GM18867 (cell line): ENCODE data around the gene SH2D4B.
"Not testable (repeated sequence)": the region's sequence is repeated elsewhere in the genome, so short reads cannot be mapped to it uniquely, and the experiment has no call there.

Experiments used
- ATAC-seq: cut with Tn5 transposase; IDR thresholded peaks from one replicate; pipeline ENCODE4 v1.9.1; 2021; ENCODE audit warnings: mild to moderate bottlenecking, moderate library complexity; ENCODE audit not compliant: unreplicated experiment

SH2D4B gene

GRCh38 chr10:80542053-80542452, 4.4 kb downstream of the SH2D4B start:
- no peak for ATAC-seq

DNA sequence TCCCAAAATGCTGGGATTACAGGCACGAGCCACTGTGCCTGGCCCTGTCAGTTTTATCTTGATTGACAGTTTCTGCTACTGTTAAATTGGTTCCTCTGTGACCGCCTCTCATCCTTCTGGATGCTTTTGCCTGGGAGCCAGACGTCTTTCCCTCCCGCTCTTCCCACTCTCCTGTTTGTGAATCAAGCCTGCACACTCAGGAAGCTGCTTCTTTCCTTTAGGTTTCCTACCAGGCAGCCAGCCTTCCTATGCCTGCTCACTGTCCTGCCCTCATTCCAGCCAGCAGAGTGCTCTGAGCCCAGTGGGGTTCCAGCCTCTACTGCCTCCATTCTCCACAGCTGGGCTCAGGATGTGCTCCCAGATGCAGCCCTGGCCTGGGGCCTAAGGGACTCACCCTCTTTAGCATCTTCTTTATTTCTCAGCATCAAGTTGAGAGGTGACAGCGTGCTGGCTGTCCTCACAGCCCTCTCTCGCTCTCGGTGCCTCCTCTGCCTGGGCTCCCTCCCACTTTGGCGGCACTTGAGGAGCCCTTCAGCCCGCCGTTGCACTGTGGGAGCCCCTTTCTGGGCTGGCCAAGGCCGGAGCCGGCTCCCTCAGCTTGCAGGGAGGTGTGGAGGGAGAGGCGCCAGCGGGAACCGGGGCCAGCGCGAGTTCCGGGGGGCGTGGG, 5.1 kb downstream of the SH2D4B start:
- no peak for ATAC-seq

DNA sequence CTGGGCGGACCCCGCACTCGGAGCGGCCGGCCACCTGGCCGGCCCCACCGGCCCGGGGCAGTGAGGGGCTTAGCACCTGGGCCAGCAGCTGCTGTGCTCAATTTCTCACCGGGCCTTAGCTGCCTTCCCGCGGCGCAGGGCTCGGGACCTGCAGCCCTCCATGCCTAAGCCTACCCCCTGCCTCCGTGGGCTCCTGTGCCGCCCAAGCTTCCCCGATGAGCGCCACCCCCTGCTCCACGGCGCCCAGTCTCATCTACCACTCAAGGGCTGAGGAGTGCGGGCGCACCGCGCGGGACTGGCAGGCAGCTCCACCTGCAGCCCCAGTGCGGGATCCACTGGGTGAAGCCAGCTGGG, 5.6 kb downstream of the SH2D4B start:
- not testable (repeated sequence) for ATAC-seq

- ATAC-seq = no peak
These were observed 6.7 kb downstream of the SH2D4B start for GRCh38 chr10:80544316-80544953.

DNA sequence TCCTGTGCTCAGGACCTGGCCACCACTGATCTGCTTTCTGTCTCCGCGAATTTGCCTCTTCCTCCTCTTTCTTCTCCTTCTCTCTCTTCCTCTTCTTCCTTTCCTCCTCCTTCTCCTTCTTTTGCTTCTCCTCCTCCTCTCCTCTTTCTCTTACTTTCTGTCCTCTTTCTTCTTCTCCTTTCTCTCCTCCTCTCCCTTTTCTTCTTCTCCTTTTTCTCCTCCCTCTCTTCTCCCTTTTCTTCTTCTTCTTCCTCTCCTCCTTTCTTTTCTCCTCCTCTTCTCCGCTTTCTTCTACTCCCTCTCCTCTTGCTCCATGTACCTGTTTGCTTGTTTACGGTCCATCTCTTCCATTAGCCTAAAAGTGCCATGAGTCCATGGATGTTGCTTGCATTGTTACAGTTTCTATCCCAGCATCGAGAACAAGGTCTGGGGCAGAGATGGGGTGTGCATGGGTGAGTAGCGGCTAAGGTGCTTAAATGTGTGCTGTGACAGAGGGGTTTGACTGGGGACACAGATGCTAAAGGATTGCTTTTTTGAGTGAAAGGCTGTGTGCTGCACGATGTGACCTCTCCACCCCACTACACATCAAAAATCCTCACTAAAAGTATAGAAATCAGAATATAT, 7.7 kb downstream of the SH2D4B start:
- ATAC-seq = no peak

DNA sequence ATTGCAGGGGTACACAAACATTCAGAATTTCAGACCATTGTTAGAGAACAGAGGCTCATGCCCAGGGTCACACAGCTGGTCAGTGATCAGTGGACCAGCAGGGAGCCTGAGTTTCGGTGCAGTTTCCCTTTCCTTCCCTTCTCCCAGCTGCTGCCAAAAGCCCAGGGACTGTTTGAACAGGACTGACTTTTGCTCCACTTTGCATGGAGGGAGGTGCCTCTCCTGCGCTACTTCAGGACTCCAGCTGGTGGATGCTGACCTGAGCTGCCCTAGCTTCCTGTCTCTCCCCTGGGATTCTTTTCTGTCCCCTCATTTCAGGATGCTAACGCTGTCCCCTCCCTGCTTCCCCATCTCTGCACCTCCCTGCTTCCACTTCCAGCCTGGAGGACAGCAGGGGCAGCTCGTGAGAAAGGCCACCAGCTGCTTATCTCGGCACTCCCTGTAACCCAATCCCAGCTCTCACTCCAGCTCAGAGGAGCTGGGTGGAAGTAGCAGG, 14.5 kb downstream of the SH2D4B start:
- no peak for ATAC-seq

- no peak for ATAC-seq
These were observed 15.7 kb downstream of the SH2D4B start for GRCh38 chr10:80553436-80553835.

DNA sequence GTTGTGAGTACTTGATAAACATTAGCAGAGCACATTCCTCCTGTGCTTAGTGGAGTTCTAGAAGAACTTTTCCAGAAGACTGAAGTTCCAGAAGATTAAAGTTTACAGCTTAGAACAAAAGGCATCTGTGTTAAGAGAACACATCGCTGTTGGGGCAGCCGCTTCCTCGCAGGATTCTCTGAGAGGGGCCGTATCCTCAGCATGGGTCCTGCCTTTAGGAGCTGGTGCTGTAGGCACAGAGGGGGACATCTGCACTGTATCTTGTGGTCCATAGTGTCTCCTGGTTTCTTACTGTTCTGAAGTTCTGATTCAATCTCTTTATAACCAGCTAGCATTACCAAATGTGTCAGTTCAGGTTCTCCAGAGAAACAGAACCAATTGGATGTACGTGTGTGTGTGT, 16.3 kb downstream of the SH2D4B start:
- no peak for ATAC-seq

GRCh38 chr10:80555415-80555814, 17.7 kb downstream of the SH2D4B start:
- ATAC-seq = no peak

- no peak for ATAC-seq
These were observed 24.2 kb downstream of the SH2D4B start for GRCh38 chr10:80561950-80562349.

DNA sequence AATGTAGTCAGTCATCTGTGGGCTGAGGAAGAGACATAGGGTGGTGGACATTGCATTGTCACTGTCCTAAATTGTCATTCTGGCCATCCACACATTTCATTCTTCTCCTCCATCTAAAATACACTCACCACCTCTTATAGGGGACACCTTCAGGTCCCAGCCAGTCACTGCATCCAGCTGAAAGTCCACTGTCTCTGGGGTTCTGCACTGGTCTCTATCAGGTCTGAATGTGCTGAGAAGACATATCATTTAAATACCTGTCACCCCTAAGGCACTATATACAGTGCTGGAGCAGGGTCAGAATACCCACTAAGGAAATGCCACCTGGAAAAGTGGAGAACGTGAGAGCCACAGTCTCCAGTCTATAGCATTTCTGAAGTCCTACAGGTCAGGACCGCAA, 29.6 kb downstream of the SH2D4B start:
- no peak for ATAC-seq

- no peak for ATAC-seq
These were observed 31.6 kb downstream of the SH2D4B start for GRCh38 chr10:80569131-80569895.

GRCh38 chr10:80571352-80571751, 33.6 kb downstream of the SH2D4B start:
- no peak for ATAC-seq

DNA sequence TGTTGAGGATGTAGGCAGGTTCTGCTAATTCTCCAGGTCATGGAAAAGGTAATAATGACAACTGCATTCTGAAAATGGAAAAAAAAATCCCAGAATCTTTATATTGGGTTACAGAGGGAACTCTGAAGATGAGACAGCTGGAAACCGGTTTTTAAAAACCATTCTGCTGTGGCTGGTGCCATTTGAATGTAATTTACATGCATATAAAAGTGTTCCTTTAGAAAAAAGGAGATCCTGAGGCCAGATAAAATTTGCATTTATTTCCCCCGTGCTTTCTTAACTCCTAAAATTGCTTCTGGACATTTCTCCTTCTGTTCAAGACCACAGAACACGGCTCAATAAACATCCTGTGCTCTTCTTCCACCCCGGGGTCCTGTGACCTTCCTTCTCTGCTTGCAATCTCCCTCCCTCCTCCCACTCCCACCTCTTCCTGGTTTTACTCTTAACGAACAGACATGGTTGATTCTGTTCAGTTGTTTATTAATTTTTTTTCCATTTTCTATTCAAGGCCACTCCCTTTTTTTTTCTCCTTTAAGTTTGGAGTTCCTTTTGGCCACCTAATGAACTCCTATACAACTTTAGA, 41.6 kb downstream of the SH2D4B start:
- ATAC-seq = no peak

GRCh38 chr10:80579849-80580637, 42.3 kb downstream of the SH2D4B start:
- ATAC-seq = no peak

GRCh38 chr10:80580638-80581468, 43.2 kb downstream of the SH2D4B start:
- no peak for ATAC-seq

DNA sequence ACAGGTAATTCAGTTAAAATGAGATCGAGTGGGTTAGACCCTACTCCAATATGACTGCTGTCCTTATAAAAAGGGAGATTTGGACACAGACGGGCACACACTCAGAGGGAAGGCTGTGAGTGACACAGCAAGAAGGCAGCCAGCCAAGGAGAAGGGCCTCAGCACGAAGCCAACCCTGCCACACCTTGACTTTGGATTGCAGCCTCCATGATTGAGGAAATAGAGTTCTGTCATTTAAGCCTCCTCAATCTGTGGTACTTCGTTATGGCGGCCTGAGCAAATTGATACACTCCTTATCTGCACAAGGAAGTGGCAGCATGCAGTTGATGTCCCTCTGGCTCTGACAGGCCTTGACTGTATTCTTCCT, 43.8 kb downstream of the SH2D4B start:
- no peak for ATAC-seq

GRCh38 chr10:80582286-80582960, 44.7 kb downstream of the SH2D4B start:
- no peak for ATAC-seq

DNA sequence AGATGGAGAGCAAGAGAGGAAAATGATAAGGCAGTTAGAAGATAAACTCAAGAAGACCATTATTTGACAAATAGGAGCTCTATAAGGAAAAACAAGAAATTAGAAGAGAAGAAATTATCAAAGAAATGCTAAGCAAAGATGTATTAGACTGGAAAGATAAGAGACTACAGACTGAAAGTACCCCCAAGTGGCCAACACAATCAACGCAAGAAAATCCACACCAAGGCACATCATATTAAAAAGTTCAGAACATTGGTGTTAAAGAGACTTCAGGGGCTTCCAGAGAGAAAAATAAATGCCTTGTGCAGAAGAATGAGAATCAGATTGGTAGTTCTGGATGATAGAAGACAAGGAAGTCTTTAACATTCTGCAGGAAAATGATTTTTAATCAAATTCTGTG, 46.0 kb downstream of the SH2D4B start:
- no peak for ATAC-seq
